CD4-positive, alpha-beta memory T cell (primary cell): ENCODE measurements around the gene RAB36. TPM values are rescaled to one million over a fixed set of nuclear protein-coding genes. Genes with fewer than 3 reads are reported as not detected.

Source experiments
- CTCF ChIA-PET: fragments of 350-600 bp; sonication (Branson Sonifier 250); formaldehyde crosslinking; loops from one replicate; lab custom pipeline; 2021; ENCODE audit warnings: inconsistent platforms; ENCODE audit not compliant: partially characterized antibody; lab: Charles Lee
- POLR2A ChIA-PET: fragments of 350-600 bp; sonication (Branson Sonifier 250); formaldehyde crosslinking; loops from one replicate; lab custom pipeline; 2021; ENCODE audit not compliant: partially characterized antibody; lab: Charles Lee
- DNase-seq, 5 donors: peaks; one replicate each; pipeline versions ENCODE4 v3.0.0 to v3.0.0-alpha.2; 2020 to 2022; ENCODE audit warnings: mixed read lengths in 1 of 5
- H3K27ac ChIP-seq: one replicate; pipeline ENCODE4 v1.7.0; 2013; ENCODE audit warnings: low read depth, low read length
- H3K27me3 ChIP-seq: 2 replicates; pipeline ENCODE4 v1.7.0; 2013; ENCODE audit warnings: mild to moderate bottlenecking, low read length, moderate library complexity; ENCODE audit not compliant: insufficient read depth
- H3K36me3 ChIP-seq: 2 replicates; pipeline ENCODE4 v1.7.0; 2013; ENCODE audit warnings: mild to moderate bottlenecking, low read length, moderate library complexity; ENCODE audit not compliant: insufficient read depth
- H3K4me1 ChIP-seq: 2 replicates; pipeline ENCODE4 v1.7.0; 2013; ENCODE audit warnings: mild to moderate bottlenecking, low read length, moderate library complexity; ENCODE audit not compliant: insufficient read depth
- H3K4me3 ChIP-seq, 2 donors: one replicate each; pipeline ENCODE4 v1.7.0; 2013; ENCODE audit warnings: low read length in 2 of 2, mild to moderate bottlenecking in 1 of 2
- H3K9me3 ChIP-seq, 2 donors: one replicate each; pipeline ENCODE4 v1.7.0; 2013; ENCODE audit warnings: low read length in 2 of 2, control low read depth in 1 of 2; ENCODE audit not compliant: control insufficient read depth in 1 of 2
- H3K27ac Mint-ChIP-seq, 7 donors: one replicate each; pipeline ENCODE4 v1.8.0; 2020 to 2021; ENCODE audit warnings: mixed read lengths in 7 of 7, mild to moderate bottlenecking in 6 of 7, inconsistent platforms in 3 of 7, moderate library complexity in 3 of 7
- H3K27me3 Mint-ChIP-seq, 2 donors: one replicate each; pipeline ENCODE4 v1.8.0; 2020 to 2021; ENCODE audit warnings: mixed read lengths in 2 of 2
- H3K36me3 Mint-ChIP-seq, 2 donors: one replicate each; pipeline ENCODE4 v1.8.0; 2020 to 2021; ENCODE audit warnings: mixed read lengths in 2 of 2, inconsistent platforms in 1 of 2, mild to moderate bottlenecking in 1 of 2
- H3K4me1 Mint-ChIP-seq, 4 donors: one replicate each; pipeline ENCODE4 v1.8.0; 2020 to 2021; ENCODE audit warnings: mixed read lengths in 4 of 4, mild to moderate bottlenecking in 1 of 4
- H3K4me3 Mint-ChIP-seq, 8 donors: one replicate each; pipeline ENCODE4 v1.8.0; 2020 to 2021; ENCODE audit warnings: mixed read lengths in 8 of 8, mild to moderate bottlenecking in 7 of 8, moderate library complexity in 6 of 8, inconsistent platforms in 3 of 8
- H3K9me3 Mint-ChIP-seq, 8 donors: one replicate each; pipeline ENCODE4 v1.8.0; 2020 to 2021; ENCODE audit warnings: mixed read lengths in 8 of 8, mild to moderate bottlenecking in 5 of 8, inconsistent platforms in 3 of 8, moderate library complexity in 1 of 8
- intact Hi-C: fragments of 100-400 bp; cut with micrococcal nuclease; formaldehyde crosslinking; loops from one replicate; pipeline ENCODE4 v1.15.1; 2023
- polyA plus RNA-seq, 2 donors: library from polyadenylated mRNA; unstranded; fragments of 300-500 nt; fragmentation: Illumina TruSeq; gene quantifications; one replicate each; pipeline ENCODE4 v1.2.3, GENCODE V29; 2021
- total RNA-seq, 2 experiments: library from RNA; stranded (reverse); gene quantifications; one replicate each; pipeline ENCODE4 v1.2.3, GENCODE V29; 2021

The RAB36 gene
- total and polyA plus RNA-seq, 4 experiments from 2014 or later, result 0.33 to 1.1 (median 0.63) TPM

DNA sequence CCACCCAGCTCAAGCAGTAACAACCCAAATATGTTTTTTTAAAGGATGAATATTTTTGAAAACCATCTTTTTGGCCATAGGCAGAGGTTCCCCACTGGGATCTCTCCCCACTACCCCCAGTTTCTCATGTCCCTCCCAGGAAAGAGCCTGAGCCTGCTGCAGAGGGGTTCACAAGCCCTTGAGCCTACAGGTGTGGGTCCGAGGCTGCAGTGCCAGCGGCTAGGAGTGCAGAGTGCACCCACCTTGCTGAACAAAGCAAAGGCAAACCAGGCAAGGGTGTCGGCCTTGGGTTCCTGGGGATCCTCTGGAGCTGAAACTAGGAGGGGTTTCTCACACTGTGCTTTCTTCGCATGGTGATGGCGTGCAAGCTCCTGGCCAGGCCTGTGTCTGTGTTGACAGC lies 40.0 kb upstream of the RAB36 start:
- Histone ChIP-seq H3K4me1 (no peaks in the 10 kb centered on the region), H3K27ac (no peak overlapping the region), H3K4me3 (no peak overlapping the region), H3K9me3 (no peaks in the 10 kb centered on the region), H3K27me3 (no peaks in the 10 kb centered on the region), H3K36me3 (no peaks in the 10 kb centered on the region)
- Mint-ChIP-seq H3K36me3 (no peaks in the 10 kb centered on the region), H3K9me3 (peaks cover 0 to 1% (median 0%) of the 10 kb centered on the region in 8 donors), H3K27ac (no peak overlapping the region), H3K4me3 (no peak overlapping the region), H3K4me1 (no peaks in the 10 kb centered on the region), H3K27me3 (no peaks in the 10 kb centered on the region)
- ChIA-PET POLR2A (no interaction called here), CTCF (no interaction called here)
- no peak for DNase-seq
- intact Hi-C loops, result no loop called here

DNA sequence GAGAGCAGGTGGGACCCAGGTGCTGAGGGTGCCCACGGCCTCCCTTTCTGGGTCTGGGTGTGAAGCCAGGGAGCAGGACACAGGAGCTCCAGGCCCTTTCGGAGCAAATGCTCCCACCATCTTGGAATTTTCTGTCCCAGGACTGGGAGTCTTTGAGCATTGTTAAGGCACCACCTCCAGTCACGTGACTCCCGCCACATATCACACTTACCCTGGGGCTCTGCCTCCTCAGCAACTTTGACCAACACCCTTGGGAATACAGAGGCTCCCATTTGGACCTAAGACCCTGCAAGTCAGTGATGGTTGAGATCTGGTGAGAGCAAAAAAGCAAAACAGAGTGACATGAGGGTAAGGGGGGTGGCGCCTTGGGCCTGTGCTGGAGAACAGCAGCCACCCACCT lies 39.4 kb upstream of the RAB36 start:
- no peak overlapping the region for H3K4me3 Mint-ChIP-seq
- POLR2A ChIA-PET, result no interaction called here

DNA sequence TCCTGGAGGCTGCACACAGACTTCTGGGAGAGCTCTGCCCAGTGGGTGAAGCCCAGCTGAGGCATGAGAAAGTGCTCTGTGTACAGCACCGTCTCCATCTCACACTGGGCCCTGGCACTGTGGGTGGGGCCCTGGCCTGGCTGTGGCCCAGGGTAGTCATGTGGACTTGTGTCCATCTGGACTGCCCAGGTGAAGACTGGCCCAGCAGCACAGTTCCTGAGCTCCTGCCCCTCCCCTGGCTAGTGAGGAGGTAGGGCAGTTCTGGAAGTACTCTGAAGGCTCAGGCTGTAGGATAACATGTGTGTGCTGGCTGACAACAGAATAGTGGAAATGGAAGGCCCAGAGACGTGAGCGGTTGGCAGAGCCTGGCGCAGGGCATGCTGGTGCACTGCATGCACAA lies 38.9 kb upstream of the RAB36 start:
- H3K4me1 ChIP-seq, result no peaks in the 10 kb centered on the region
- H3K36me3 ChIP-seq, result no peaks in the 10 kb centered on the region
- no peak overlapping the region for H3K27ac ChIP-seq
- Mint-ChIP-seq H3K27ac (no peak overlapping the region), H3K4me3 (no peak overlapping the region), H3K9me3 (peaks cover 0 to 1% (median 0%) of the 10 kb centered on the region in 8 donors), H3K36me3 (no peaks in the 10 kb centered on the region), H3K4me1 (no peaks in the 10 kb centered on the region), H3K27me3 (no peaks in the 10 kb centered on the region)
- DNase-seq, result no peak
- ChIA-PET CTCF (no interaction called here), POLR2A (no interaction called here)
- H3K4me3 ChIP-seq, result no peak overlapping the region
- no peaks in the 10 kb centered on the region for H3K27me3 ChIP-seq
- no peaks in the 10 kb centered on the region for H3K9me3 ChIP-seq
- intact Hi-C loops, result no loop called here

More for the DNA sequence above, 39.4 kb upstream of the RAB36 start:
- Histone ChIP-seq H3K4me1 (no peaks in the 10 kb centered on the region), H3K9me3 (no peaks in the 10 kb centered on the region), H3K27ac (no peak overlapping the region), H3K36me3 (no peaks in the 10 kb centered on the region), H3K27me3 (no peaks in the 10 kb centered on the region), H3K4me3 (no peak overlapping the region)
- DNase-seq, result no peak
- Mint-ChIP-seq H3K4me1 (no peaks in the 10 kb centered on the region), H3K36me3 (no peaks in the 10 kb centered on the region), H3K27ac (no peak overlapping the region), H3K9me3 (peaks cover 0 to 1% (median 0%) of the 10 kb centered on the region in 8 donors), H3K27me3 (no peaks in the 10 kb centered on the region)
- intact Hi-C loops, result no loop called here
- CTCF ChIA-PET, result no interaction called here

DNA sequence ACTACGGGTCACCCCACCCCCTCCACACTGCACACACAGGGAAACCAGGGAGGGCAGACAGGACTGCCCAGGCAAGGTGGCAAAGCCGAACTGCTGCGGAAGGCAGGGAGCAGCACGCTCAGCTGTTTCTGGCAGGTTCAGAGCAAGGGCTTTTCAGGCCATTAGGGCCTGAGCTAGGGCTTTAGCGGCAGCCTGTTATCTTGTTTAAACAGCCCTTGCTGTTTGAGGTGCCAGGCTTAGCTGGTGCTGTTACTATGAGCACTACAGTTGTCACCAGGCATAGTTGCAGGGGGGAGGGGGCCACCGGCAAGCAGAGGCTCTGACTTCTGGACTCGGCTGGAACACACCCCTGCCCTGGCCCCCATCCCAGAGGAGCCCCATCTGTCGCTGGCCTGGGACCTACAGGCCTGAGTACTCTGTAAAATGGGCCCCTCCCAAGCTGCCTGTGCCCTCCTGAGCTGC lies 38.3 kb upstream of the RAB36 start:
- no peak overlapping the region for H3K4me3 ChIP-seq
- Mint-ChIP-seq H3K4me3 (no peak overlapping the region), H3K4me1 (no peaks in the 10 kb centered on the region), H3K27me3 (no peaks in the 10 kb centered on the region), H3K27ac (no peak overlapping the region), H3K36me3 (no peaks in the 10 kb centered on the region), H3K9me3 (peaks cover 0 to 1% (median 0%) of the 10 kb centered on the region in 8 donors)
- no peaks in the 10 kb centered on the region for H3K36me3 ChIP-seq
- no peaks in the 10 kb centered on the region for H3K9me3 ChIP-seq
- POLR2A ChIA-PET, result no interaction called here
- intact Hi-C loops, result no loop called here
- no peak for DNase-seq
- H3K4me1 ChIP-seq, result no peaks in the 10 kb centered on the region
- no peak overlapping the region for H3K27ac ChIP-seq
- H3K27me3 ChIP-seq, result no peaks in the 10 kb centered on the region
- CTCF ChIA-PET, result no interaction called here

DNA sequence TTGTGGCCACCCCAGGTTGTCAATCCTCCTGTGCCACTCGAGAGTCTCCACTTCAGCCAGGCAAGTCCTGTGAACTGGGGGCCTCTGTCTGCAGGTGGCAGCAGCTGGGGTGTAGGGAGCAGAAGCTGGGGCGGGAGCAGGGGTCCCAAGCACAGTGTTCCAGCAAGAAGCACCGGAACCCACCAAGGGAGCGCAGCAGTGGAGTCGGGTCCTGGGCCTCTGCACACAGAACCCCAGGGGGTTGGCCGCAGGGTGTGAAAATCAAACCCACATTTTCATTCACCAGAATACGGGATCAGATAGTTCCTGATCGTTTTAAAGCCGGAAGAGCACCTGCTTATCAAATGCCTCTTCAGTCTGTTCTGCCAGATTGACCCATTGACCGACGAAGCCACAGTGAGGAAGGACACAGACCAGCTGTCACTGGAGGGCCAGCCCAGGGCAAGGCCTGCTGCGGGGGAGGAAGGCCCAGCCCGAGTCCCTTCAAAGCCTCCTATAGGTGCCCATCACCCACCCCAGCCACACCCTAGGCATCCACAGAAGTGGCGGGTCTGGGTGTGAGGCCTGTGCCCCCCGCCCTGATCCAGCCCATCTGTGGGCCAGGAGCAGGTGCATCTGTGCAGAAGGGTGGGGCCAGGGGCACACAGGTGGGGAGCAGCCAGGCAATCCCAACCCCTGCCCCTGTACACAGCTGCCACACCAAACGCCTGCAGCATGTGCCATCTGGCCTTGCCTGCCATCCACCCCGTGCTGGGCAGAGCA lies 37.6 kb upstream of the RAB36 start:
- ChIA-PET CTCF (interaction anchor here (1.2 kb wide), 1 partner anchor 148 kb away, joined by 4 read pairs; no protein-coding TSS in a partner anchor), POLR2A (no interaction called here)
- Mint-ChIP-seq H3K27ac (no peak overlapping the region), H3K4me1 (no peaks in the 10 kb centered on the region), H3K9me3 (peaks cover 0 to 1% (median 0%) of the 10 kb centered on the region in 8 donors), H3K4me3 (no peak overlapping the region), H3K36me3 (no peaks in the 10 kb centered on the region), H3K27me3 (no peaks in the 10 kb centered on the region)
- H3K4me3 ChIP-seq, result no peak overlapping the region
- H3K4me1 ChIP-seq, result no peaks in the 10 kb centered on the region
- H3K36me3 ChIP-seq, result no peaks in the 10 kb centered on the region
- H3K27me3 ChIP-seq, result no peaks in the 10 kb centered on the region
- no peaks in the 10 kb centered on the region for H3K9me3 ChIP-seq
- intact Hi-C loops, result no loop called here
- DNase-seq, result no peak
- no peak overlapping the region for H3K27ac ChIP-seq

DNA sequence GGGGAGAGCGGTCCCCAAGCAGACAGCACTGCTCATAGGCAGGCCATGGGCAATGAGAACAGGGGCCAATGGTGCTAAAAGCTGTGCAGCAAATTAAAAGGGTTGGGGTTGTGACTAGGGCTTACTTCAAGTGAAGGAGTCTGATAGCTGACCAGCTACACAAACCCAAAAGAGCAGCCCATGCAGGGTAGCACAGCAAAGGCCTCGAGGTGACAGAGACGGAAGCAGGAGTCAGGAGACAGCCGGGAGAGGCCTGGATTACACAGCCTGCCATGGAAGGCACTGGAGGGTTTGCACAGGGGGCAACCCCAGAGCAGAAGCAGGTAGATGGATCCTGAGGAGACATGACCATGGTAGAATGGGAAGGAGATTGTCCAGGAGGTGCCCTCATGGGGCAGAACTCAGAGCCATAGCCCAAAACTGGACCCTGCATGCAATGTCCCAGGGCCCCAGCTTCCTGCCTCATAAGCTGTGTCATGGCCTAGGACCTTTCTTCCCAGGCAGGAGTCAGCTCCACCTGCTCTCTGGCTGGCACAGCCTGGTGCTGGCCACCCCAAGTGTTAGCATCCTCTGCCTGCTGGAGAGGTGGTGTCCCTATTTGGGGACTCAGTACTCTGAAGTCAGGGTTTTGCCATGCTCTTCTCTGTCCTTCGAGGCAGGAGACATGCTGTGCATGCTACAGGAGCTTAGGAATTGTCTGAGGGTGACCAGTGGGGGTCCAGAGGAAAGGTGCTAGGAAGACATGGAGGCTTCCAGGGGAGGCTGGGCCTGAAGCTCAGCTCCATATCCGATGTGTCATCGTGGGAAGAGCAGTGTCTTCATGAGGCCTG lies 36.8 kb upstream of the RAB36 start:
- H3K9me3 ChIP-seq, result no peaks in the 10 kb centered on the region
- CTCF ChIA-PET, result interaction anchor here (1.2 to 1.8 kb wide), 2 partner anchors 19 to 149 kb away, joined by 4 read pairs; no protein-coding TSS in a partner anchor
- POLR2A ChIA-PET, result no interaction called here

DNA sequence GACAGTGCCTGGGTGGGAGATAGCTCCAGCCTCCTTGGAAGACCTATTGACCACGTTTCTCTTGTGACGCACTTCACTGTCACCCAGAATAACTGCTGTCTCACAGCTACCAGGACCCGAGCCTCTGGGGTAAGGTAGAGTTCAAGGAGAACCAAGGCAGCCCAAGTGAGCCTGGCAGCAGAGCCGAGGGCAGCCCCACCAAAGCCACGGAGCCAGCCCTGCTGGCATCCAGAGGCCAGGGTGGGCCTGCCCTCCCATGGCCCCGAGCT lies 36.3 kb upstream of the RAB36 start:
- no peaks in the 10 kb centered on the region for H3K27me3 ChIP-seq
- no peaks in the 10 kb centered on the region for H3K36me3 ChIP-seq
- H3K4me1 Mint-ChIP-seq, result no peaks in the 10 kb centered on the region
- H3K9me3 ChIP-seq, result no peaks in the 10 kb centered on the region
- DNase-seq, result no peak
- no peaks in the 10 kb centered on the region for H3K4me1 ChIP-seq
- no peaks in the 10 kb centered on the region for H3K36me3 Mint-ChIP-seq
- no peak overlapping the region for H3K4me3 ChIP-seq
- H3K4me3 Mint-ChIP-seq, result no peak overlapping the region
- no peak overlapping the region for H3K27ac ChIP-seq
- intact Hi-C loops, result no loop called here
- ChIA-PET POLR2A (no interaction called here), CTCF (interaction anchor here (0.6 to 1.8 kb wide), 3 partner anchors 19 to 150 kb away, joined by 4 to 7 read pairs (median 4); no protein-coding TSS in a partner anchor)
- H3K27ac Mint-ChIP-seq, result no peak overlapping the region
- peaks cover 0 to 1% (median 0%) of the 10 kb centered on the region in 8 donors for H3K9me3 Mint-ChIP-seq
- H3K27me3 Mint-ChIP-seq, result no peaks in the 10 kb centered on the region

More for the DNA sequence above, 36.8 kb upstream of the RAB36 start:
- H3K4me1 ChIP-seq, result no peaks in the 10 kb centered on the region
- Mint-ChIP-seq H3K36me3 (no peaks in the 10 kb centered on the region), H3K27me3 (no peaks in the 10 kb centered on the region), H3K27ac (peak overlapping the region in 3 of 7 donors; percentile 31 to 69 (median 35)), H3K4me3 (no peak overlapping the region), H3K4me1 (no peaks in the 10 kb centered on the region), H3K9me3 (peaks cover 0 to 1% (median 0%) of the 10 kb centered on the region in 8 donors)
- intact Hi-C loops, result no loop called here
- H3K36me3 ChIP-seq, result no peaks in the 10 kb centered on the region
- no peaks in the 10 kb centered on the region for H3K27me3 ChIP-seq
- no peak for DNase-seq
- no peak overlapping the region for H3K27ac ChIP-seq
- no peak overlapping the region for H3K4me3 ChIP-seq
